WTC11 (cell line): ENCODE data around the gene FNDC11. TPM values are rescaled to one million over a fixed set of nuclear protein-coding genes. Genes with fewer than 3 reads are reported as not detected.

ENCODE experiments used
- ATAC-seq: fragments of 200-7000 bp; cut with Tn5 transposase; 2 replicates; pipeline ENCODE4 v1.10.0; 2021; ENCODE audit warnings: mild to moderate bottlenecking, moderate library complexity
- CTCF ChIA-PET: fragments of 300-600 bp; sonication (Branson Sonifier 250); formaldehyde crosslinking; loops from one replicate; lab custom pipeline; 2021; ENCODE audit warnings: antibody characterized with exemption; lab: Charles Lee
- POLR2A ChIA-PET: fragments of 350-600 bp; sonication (Branson Sonifier 250); formaldehyde crosslinking; loops from one replicate; lab custom pipeline; 2021; ENCODE audit warnings: antibody characterized with exemption; lab: Charles Lee
- DNase-seq: peaks from one replicate; pipeline ENCODE4 v3.0.0; 2021; ENCODE audit warnings: low spot score
- H3K27ac Mint-ChIP-seq: 2 replicates; pipeline ENCODE4 v1.8.0; 2021; ENCODE audit warnings: mixed read lengths
- H3K27me3 Mint-ChIP-seq: 2 replicates; pipeline ENCODE4 v1.8.0; 2021; ENCODE audit warnings: low read depth, mild to moderate bottlenecking, moderate library complexity, mixed read lengths
- H3K36me3 Mint-ChIP-seq: 2 replicates; pipeline ENCODE4 v1.8.0; 2021; ENCODE audit warnings: mixed read lengths
- H3K4me1 Mint-ChIP-seq: 2 replicates; pipeline ENCODE4 v1.8.0; 2022; ENCODE audit warnings: mixed read lengths
- H3K4me3 Mint-ChIP-seq: 2 replicates; pipeline ENCODE4 v1.8.0; 2021; ENCODE audit warnings: mild to moderate bottlenecking, moderate library complexity, mixed read lengths
- H3K9me3 Mint-ChIP-seq: 2 replicates; pipeline ENCODE4 v1.8.0; 2021; ENCODE audit warnings: mixed read lengths
- AR ChIP-seq: fragments of 250-450 bp; sonication (Bioruptor Pico); IDR thresholded peaks from 2 replicates; pipeline ENCODE4 v1.9.0; 2021; ENCODE audit warnings: mild to moderate bottlenecking
- ATF1 ChIP-seq: sonication (generic); formaldehyde crosslinking; IDR thresholded peaks from 2 replicates; pipeline ENCODE4 v1.8.1; 2023; ENCODE audit warnings: mild to moderate bottlenecking, moderate library complexity, missing genetic modification reagents
- ATF2 ChIP-seq: sonication (generic); formaldehyde crosslinking; IDR thresholded peaks from 2 replicates; pipeline ENCODE4 v1.8.1; 2022; ENCODE audit warnings: low read depth, missing genetic modification reagents, borderline replicate concordance
- E2F4 ChIP-seq: sonication (generic); formaldehyde crosslinking; IDR thresholded peaks from 2 replicates; pipeline ENCODE4 v1.8.1; 2022; ENCODE audit warnings: low read depth, mild to moderate bottlenecking, moderate library complexity, missing genetic modification reagents, borderline replicate concordance
- ELF4 ChIP-seq: sonication (generic); formaldehyde crosslinking; IDR thresholded peaks from 2 replicates; pipeline ENCODE4 v1.8.1; 2022; ENCODE audit warnings: low read depth, mild to moderate bottlenecking, moderate library complexity, missing genetic modification reagents
- ESRRA ChIP-seq: sonication (generic); formaldehyde crosslinking; IDR thresholded peaks from 2 replicates; pipeline ENCODE4 v1.8.1; 2022; ENCODE audit warnings: mild to moderate bottlenecking, missing genetic modification reagents, borderline replicate concordance
- GRHL2 ChIP-seq: fragments of 250-450 bp; sonication (Bioruptor Pico); IDR thresholded peaks from 2 replicates; pipeline ENCODE4 v1.8.0; 2022; ENCODE audit warnings: mild to moderate bottlenecking, moderate library complexity; ENCODE audit not compliant: insufficient replicate concordance, severe bottlenecking
- HMGA2 ChIP-seq: fragments of 250-450 bp; sonication (Bioruptor Pico); IDR thresholded peaks from 2 replicates; pipeline ENCODE4 v1.4.0; 2021; ENCODE audit warnings: mild to moderate bottlenecking, moderate library complexity
- IRF2 ChIP-seq: sonication (generic); formaldehyde crosslinking; IDR thresholded peaks from 2 replicates; pipeline ENCODE4 v1.8.0; 2022; ENCODE audit warnings: low read depth, missing genetic modification reagents, borderline replicate concordance
- JAZF1 ChIP-seq: fragments of 250-450 bp; sonication (Bioruptor Pico); IDR thresholded peaks from 2 replicates; pipeline ENCODE4 v1.9.0; 2021; ENCODE audit warnings: moderate library complexity, mild to moderate bottlenecking, inconsistent platforms
- KAT7 ChIP-seq: sonication (generic); formaldehyde crosslinking; IDR thresholded peaks from 2 replicates; pipeline ENCODE4 v1.8.1; 2023; ENCODE audit warnings: missing genetic modification reagents, mild to moderate bottlenecking, borderline replicate concordance
- PREB ChIP-seq: sonication (generic); formaldehyde crosslinking; IDR thresholded peaks from 2 replicates; pipeline ENCODE4 v1.8.1; 2022; ENCODE audit warnings: mild to moderate bottlenecking, missing genetic modification reagents, moderate library complexity, borderline replicate concordance
- TCF7 ChIP-seq: sonication (generic); formaldehyde crosslinking; IDR thresholded peaks from 2 replicates; pipeline ENCODE4 v1.8.0; 2022; ENCODE audit warnings: mild to moderate bottlenecking, low read depth, missing genetic modification reagents, moderate library complexity
- TP53 ChIP-seq: sonication (generic); formaldehyde crosslinking; IDR thresholded peaks from 2 replicates; pipeline ENCODE4 v1.8.1; 2023; ENCODE audit warnings: mild to moderate bottlenecking, missing genetic modification reagents
- ZMAT4 ChIP-seq: fragments of 250-450 bp; sonication (Bioruptor Pico); IDR thresholded peaks from 2 replicates; pipeline ENCODE4 v1.9.0; 2021; ENCODE audit warnings: mild to moderate bottlenecking
- ZNF121 ChIP-seq: sonication (generic); formaldehyde crosslinking; IDR thresholded peaks from 2 replicates; pipeline ENCODE4 v1.8.0; 2023; ENCODE audit warnings: missing genetic modification reagents
- ZNF317 ChIP-seq: sonication (generic); formaldehyde crosslinking; IDR thresholded peaks from 2 replicates; pipeline ENCODE4 v1.8.1; 2023; ENCODE audit warnings: low read depth, mild to moderate bottlenecking, moderate library complexity, missing genetic modification reagents, borderline replicate concordance
- ZNF416 ChIP-seq: fragments of 250-450 bp; sonication (Bioruptor Pico); IDR thresholded peaks from 2 replicates; pipeline ENCODE4 v1.9.0; 2021; ENCODE audit warnings: mild to moderate bottlenecking, inconsistent platforms
- total RNA-seq: library from RNA; stranded (reverse); gene quantifications from 3 replicates; pipeline ENCODE4 v1.2.3, GENCODE V29; 2021
- TF ChIP-seq, protein P1 (sequence below): sonication (generic); formaldehyde crosslinking; IDR thresholded peaks from 2 replicates; pipeline ENCODE4 v1.8.0; 2023; ENCODE audit warnings: mild to moderate bottlenecking, missing genetic modification reagents
- TF ChIP-seq, protein P2 (sequence below): sonication (generic); formaldehyde crosslinking; IDR thresholded peaks from 2 replicates; pipeline ENCODE4 v1.8.0; 2022; ENCODE audit warnings: mild to moderate bottlenecking, missing genetic modification reagents
- TF ChIP-seq, protein P3 (sequence below): sonication (generic); formaldehyde crosslinking; IDR thresholded peaks from 2 replicates; pipeline ENCODE4 v1.8.1; 2023; ENCODE audit warnings: mild to moderate bottlenecking, missing genetic modification reagents

Gene FNDC11
- total RNA-seq, 1 experiment from 2014 or later = 3.8 TPM

GRCh38 chr20:63525971-63526370, 28.0 kb upstream of the FNDC11 start:
- Mint-ChIP-seq H3K4me1 (0 out of 2 replicates have a peak, but pooled peaks cover 2% of the 10 kb centered on the region), H3K27me3 (peaks cover 3% of the 10 kb centered on the region; the same call in 1 of the 2 replicates), H3K9me3 (peaks cover 8% of the 10 kb centered on the region; the same call in 1 of the 2 replicates), H3K4me3 (no peak overlapping the region), H3K27ac (no peak overlapping the region), H3K36me3 (peaks cover 21% of the 10 kb centered on the region)
- CTCF ChIA-PET = interaction anchor here (2.4 kb wide), 1 partner anchor 29 kb away, joined by 8 read pairs; no protein-coding TSS in a partner anchor
- DNase-seq = no peak
- no peak for TF ChIP-seq ESRRA
- no peak for TF ChIP-seq PREB
- no peak for TF ChIP-seq ZNF416 (CRISPR knock-in tag)
- TF ChIP-seq, protein P1, sequence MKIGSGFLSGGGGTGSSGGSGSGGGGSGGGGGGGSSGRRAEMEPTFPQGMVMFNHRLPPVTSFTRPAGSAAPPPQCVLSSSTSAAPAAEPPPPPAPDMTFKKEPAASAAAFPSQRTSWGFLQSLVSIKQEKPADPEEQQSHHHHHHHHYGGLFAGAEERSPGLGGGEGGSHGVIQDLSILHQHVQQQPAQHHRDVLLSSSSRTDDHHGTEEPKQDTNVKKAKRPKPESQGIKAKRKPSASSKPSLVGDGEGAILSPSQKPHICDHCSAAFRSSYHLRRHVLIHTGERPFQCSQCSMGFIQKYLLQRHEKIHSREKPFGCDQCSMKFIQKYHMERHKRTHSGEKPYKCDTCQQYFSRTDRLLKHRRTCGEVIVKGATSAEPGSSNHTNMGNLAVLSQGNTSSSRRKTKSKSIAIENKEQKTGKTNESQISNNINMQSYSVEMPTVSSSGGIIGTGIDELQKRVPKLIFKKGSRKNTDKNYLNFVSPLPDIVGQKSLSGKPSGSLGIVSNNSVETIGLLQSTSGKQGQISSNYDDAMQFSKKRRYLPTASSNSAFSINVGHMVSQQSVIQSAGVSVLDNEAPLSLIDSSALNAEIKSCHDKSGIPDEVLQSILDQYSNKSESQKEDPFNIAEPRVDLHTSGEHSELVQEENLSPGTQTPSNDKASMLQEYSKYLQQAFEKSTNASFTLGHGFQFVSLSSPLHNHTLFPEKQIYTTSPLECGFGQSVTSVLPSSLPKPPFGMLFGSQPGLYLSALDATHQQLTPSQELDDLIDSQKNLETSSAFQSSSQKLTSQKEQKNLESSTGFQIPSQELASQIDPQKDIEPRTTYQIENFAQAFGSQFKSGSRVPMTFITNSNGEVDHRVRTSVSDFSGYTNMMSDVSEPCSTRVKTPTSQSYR (CRISPR knock-in tag) = no peak
- no peak for TF ChIP-seq TP53 (CRISPR knock-in tag)
- TF ChIP-seq KAT7 = no peak
- TF ChIP-seq ELF4 (CRISPR knock-in tag) = no peak
- TF ChIP-seq JAZF1 (CRISPR knock-in tag) = no peak
- TF ChIP-seq GRHL2 = no peak
- no peak for TF ChIP-seq ATF2
- TF ChIP-seq ZMAT4 (CRISPR knock-in tag) = no peak
- TF ChIP-seq IRF2 (CRISPR knock-in tag) = no peak
- no peak for TF ChIP-seq TCF7 (CRISPR knock-in tag)
- POLR2A ChIA-PET = no interaction called here
- no peak for ATAC-seq

- POLR2A ChIA-PET = interaction anchor here (1.3 kb wide), 1 partner anchor 30 kb away, joined by 3 read pairs; no protein-coding TSS in a partner anchor
- ATAC-seq (no peak), DNase-seq (no peak)
- no peak overlapping the region for H3K27ac Mint-ChIP-seq
- CTCF ChIA-PET = interaction anchor here (0.7 to 2.4 kb wide), 4 partner anchors 11 to 337 kb away, joined by 3 to 8 read pairs (median 4); no protein-coding TSS in a partner anchor
- no peaks in the 10 kb centered on the region for H3K4me1 Mint-ChIP-seq
- H3K27me3 Mint-ChIP-seq = peaks cover 3% of the 10 kb centered on the region; the same call in 1 of the 2 replicates
- H3K36me3 Mint-ChIP-seq = peaks cover 19% of the 10 kb centered on the region
- peaks cover 8% of the 10 kb centered on the region; the same call in 1 of the 2 replicates for H3K9me3 Mint-ChIP-seq
- no peak overlapping the region for H3K4me3 Mint-ChIP-seq
- TF ChIP-seq HMGA2 = no peak
- TF ChIP-seq, protein P2, sequence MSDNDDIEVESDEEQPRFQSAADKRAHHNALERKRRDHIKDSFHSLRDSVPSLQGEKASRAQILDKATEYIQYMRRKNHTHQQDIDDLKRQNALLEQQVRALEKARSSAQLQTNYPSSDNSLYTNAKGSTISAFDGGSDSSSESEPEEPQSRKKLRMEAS (CRISPR knock-in tag) = no peak
- TF ChIP-seq ZNF121 (CRISPR knock-in tag) = no peak; the same call in 1 of the 2 replicates
- TF ChIP-seq AR = no peak
- TF ChIP-seq, protein P3, sequence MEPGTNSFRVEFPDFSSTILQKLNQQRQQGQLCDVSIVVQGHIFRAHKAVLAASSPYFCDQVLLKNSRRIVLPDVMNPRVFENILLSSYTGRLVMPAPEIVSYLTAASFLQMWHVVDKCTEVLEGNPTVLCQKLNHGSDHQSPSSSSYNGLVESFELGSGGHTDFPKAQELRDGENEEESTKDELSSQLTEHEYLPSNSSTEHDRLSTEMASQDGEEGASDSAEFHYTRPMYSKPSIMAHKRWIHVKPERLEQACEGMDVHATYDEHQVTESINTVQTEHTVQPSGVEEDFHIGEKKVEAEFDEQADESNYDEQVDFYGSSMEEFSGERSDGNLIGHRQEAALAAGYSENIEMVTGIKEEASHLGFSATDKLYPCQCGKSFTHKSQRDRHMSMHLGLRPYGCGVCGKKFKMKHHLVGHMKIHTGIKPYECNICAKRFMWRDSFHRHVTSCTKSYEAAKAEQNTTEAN (CRISPR knock-in tag) = no peak
- TF ChIP-seq ZNF317 = no peak
- TF ChIP-seq PREB = no peak
- TF ChIP-seq E2F4 = no peak
- TF ChIP-seq ATF1 = no peak
Measured at GRCh38 chr20:63527184-63527583, 26.8 kb upstream of the FNDC11 start.
